ENCODE data around the gene EIF4ENIF1. TPM values are rescaled to one million over a fixed set of nuclear protein-coding genes. Genes with fewer than 3 reads are reported as not detected.
"Not testable (repeated sequence)": the region's sequence is repeated elsewhere in the genome, so short reads cannot be mapped to it uniquely, and the experiment has no call there.

EIF4ENIF1 gene
- total RNA-seq, 3 donors from 2014 or later (not counting 1 experiment from before 2014, with no cell fraction given) = 31.1 to 41.7 (median 41.2) TPM

DNA sequence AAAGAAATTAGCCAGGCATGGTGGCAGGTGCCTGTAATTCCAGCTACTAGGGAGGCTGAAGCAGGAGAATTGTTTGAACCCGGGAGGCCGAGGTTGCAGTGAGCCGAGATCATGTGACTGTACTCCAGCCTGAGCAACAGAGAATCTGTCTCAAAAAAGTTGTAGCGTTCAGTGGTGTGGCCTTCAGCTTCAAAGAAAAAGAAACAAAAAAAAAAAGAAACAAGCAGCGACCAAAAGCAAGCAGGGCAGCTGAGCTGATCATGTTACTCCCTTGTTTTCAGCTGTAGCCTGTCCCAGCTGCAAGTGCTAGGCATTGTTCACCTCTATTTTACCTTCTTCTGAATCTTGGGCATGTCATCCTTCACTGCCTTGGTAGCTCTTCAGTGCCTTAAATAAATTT is 43.7 kb upstream of the EIF4ENIF1 start:
- intact Hi-C loops (cut with micrococcal nuclease) = no loop called here
- ATAC-seq = no peak
- Histone ChIP-seq H3K36me3 (ENCODE audit: control insufficient read depth, insufficient read depth, low read length) (peaks cover 8% of the 10 kb centered on the region), H3K27me3 (ENCODE audit: control insufficient read depth, insufficient read depth, low read length) (no peaks in the 10 kb centered on the region), H3K27ac (ENCODE audit: low read length) (no peak overlapping the region), H3K9me3 (ENCODE audit: control insufficient read depth, insufficient read depth, low read length) (no peaks in the 10 kb centered on the region), H3K4me3 (ENCODE audit: low read length) (no peak overlapping the region), H3K4me1 (ENCODE audit: control insufficient read depth, insufficient read depth, low read length) (no peaks in the 10 kb centered on the region)
- Mint-ChIP-seq H3K4me3 (no peak overlapping the region), H3K36me3 (no peaks in the 10 kb centered on the region), H3K27me3 (ENCODE audit: low read depth in 2 of 2) (no peaks in the 10 kb centered on the region), H3K4me1 (peaks cover 24 to 26% of the 10 kb centered on the region in 2 donors), H3K27ac (peak overlapping the region; percentile 44 to 68), H3K9me3 (no peaks in the 10 kb centered on the region)
- TF ChIP-seq, protein P1, sequence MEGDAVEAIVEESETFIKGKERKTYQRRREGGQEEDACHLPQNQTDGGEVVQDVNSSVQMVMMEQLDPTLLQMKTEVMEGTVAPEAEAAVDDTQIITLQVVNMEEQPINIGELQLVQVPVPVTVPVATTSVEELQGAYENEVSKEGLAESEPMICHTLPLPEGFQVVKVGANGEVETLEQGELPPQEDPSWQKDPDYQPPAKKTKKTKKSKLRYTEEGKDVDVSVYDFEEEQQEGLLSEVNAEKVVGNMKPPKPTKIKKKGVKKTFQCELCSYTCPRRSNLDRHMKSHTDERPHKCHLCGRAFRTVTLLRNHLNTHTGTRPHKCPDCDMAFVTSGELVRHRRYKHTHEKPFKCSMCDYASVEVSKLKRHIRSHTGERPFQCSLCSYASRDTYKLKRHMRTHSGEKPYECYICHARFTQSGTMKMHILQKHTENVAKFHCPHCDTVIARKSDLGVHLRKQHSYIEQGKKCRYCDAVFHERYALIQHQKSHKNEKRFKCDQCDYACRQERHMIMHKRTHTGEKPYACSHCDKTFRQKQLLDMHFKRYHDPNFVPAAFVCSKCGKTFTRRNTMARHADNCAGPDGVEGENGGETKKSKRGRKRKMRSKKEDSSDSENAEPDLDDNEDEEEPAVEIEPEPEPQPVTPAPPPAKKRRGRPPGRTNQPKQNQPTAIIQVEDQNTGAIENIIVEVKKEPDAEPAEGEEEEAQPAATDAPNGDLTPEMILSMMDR (IDR thresholded peaks at IDR 0.05) = no peak
- WGBS (ENCODE audit: insufficient coverage) = 62% methylated on average over 5 of the region's 5 CpGs
- peak in 1 of 2 donors; percentile 17 for DNase-seq

DNA sequence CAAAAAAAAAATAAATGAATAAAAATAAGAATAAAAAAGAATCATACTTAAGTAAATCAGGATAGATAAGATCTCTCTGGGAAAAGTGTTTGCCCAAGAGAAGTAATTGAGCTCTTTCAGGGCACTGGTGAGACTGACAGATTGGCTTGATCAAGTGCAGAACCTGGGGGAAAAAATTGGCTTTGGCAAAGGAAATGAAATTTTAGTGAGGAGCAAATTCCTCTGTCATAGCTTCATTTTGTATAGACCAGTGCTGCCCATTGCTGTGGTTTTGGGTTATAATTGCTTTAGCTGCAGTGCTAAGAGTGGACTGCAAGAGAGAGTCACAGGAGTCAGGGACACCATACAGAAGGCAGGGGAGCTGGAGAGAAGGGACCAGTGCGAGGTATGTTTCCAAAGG is 42.4 kb upstream of the EIF4ENIF1 start:
- no peak overlapping the region for H3K4me3 ChIP-seq (ENCODE audit: low read length)
- intact Hi-C loops (cut with micrococcal nuclease) = no loop called here
- H3K4me1 ChIP-seq (ENCODE audit: control insufficient read depth, insufficient read depth, low read length) = no peaks in the 10 kb centered on the region
- H3K27ac ChIP-seq (ENCODE audit: low read length) = no peak overlapping the region
- 100% methylated on average over 1 of the region's 1 CpG for WGBS (ENCODE audit: insufficient coverage)
- H3K27me3 ChIP-seq (ENCODE audit: control insufficient read depth, insufficient read depth, low read length) = no peaks in the 10 kb centered on the region
- TF ChIP-seq, protein P1 (IDR thresholded peaks at IDR 0.05) = no peak
- no peak for DNase-seq
- Mint-ChIP-seq H3K9me3 (no peaks in the 10 kb centered on the region), H3K27ac (peak overlapping the region; percentile 44 to 68), H3K27me3 (ENCODE audit: low read depth in 2 of 2) (no peaks in the 10 kb centered on the region), H3K36me3 (no peaks in the 10 kb centered on the region), H3K4me3 (no peak overlapping the region), H3K4me1 (peaks cover 24 to 26% of the 10 kb centered on the region in 2 donors)
- H3K9me3 ChIP-seq (ENCODE audit: control insufficient read depth, insufficient read depth, low read length) = no peaks in the 10 kb centered on the region
- H3K36me3 ChIP-seq (ENCODE audit: control insufficient read depth, insufficient read depth, low read length) = peaks cover 8% of the 10 kb centered on the region
- ATAC-seq = no peak

DNA sequence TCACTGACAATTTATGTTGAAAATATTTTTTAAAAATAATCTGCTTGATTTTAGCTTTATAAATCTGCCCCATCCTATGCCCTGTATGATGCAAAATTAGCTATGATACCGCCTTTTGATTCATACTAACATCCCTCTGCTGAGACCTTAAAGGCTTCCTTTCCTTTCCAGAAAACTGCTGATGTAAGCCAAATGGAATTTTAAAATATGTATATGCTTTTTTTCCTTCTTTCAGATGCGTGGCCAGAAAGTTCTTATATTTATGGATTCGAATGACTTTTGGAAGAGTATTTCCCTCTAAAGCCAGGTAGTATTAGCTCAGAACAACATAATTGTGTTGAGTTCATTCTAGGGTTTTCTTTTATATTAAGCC is 41.2 kb upstream of the EIF4ENIF1 start:
- WGBS (ENCODE audit: insufficient coverage) = 100% methylated on average over 1 of the region's 3 CpGs
- ATAC-seq = no peak
- H3K27ac Mint-ChIP-seq = peak overlapping the region; percentile 64 to 77
- no peaks in the 10 kb centered on the region for H3K9me3 Mint-ChIP-seq
- no peak for DNase-seq
- Histone ChIP-seq H3K4me1 (ENCODE audit: control insufficient read depth, insufficient read depth, low read length) (no peaks in the 10 kb centered on the region), H3K36me3 (ENCODE audit: control insufficient read depth, insufficient read depth, low read length) (peaks cover 8% of the 10 kb centered on the region), H3K9me3 (ENCODE audit: control insufficient read depth, insufficient read depth, low read length) (no peaks in the 10 kb centered on the region), H3K4me3 (ENCODE audit: low read length) (no peak overlapping the region), H3K27ac (ENCODE audit: low read length) (no peak overlapping the region), H3K27me3 (ENCODE audit: control insufficient read depth, insufficient read depth, low read length) (no peaks in the 10 kb centered on the region)
- intact Hi-C loops (cut with micrococcal nuclease) = no loop called here
- H3K27me3 Mint-ChIP-seq (ENCODE audit: low read depth in 2 of 2) = no peaks in the 10 kb centered on the region
- H3K4me1 Mint-ChIP-seq = peaks cover 28 to 29% of the 10 kb centered on the region in 2 donors
- no peaks in the 10 kb centered on the region for H3K36me3 Mint-ChIP-seq
- no peak overlapping the region for H3K4me3 Mint-ChIP-seq
- TF ChIP-seq, protein P1 (IDR thresholded peaks at IDR 0.05) = no peak

DNA sequence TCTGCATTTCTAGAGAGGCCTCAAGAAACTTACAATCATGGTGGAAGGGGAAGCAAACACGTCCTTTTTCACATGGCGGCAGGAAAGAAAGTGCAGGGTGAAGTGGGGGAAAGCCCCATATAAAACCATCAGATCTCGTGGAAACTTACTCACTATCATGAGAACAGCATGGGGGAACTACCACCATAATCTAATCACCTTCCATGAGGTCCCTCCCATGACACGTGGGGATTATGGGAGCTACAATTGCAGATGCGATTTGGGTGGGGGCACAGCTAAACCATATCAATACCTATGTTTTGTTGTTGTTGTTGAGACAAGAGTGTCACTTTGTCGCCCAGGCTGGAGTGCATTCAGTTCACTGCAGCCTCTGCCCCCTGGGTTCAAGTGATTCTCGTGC is 36.6 kb upstream of the EIF4ENIF1 start:
- Mint-ChIP-seq H3K36me3 (no peaks in the 10 kb centered on the region), H3K4me1 (peaks cover 31 to 40% of the 10 kb centered on the region in 2 donors), H3K4me3 (peak overlapping the region; percentile 31), H3K27ac (peak overlapping the region in 1 of 2 donors; percentile 81), H3K27me3 (ENCODE audit: low read depth in 2 of 2) (no peaks in the 10 kb centered on the region), H3K9me3 (no peaks in the 10 kb centered on the region)
- DNase-seq (peak in 1 of 2 donors; percentile 46), ATAC-seq (peak in 2 of 3 donors; percentile 25 to 44)
- Histone ChIP-seq H3K4me3 (ENCODE audit: low read length) (no peak overlapping the region), H3K4me1 (ENCODE audit: control insufficient read depth, insufficient read depth, low read length) (peaks cover 13% of the 10 kb centered on the region), H3K27me3 (ENCODE audit: control insufficient read depth, insufficient read depth, low read length) (no peaks in the 10 kb centered on the region), H3K9me3 (ENCODE audit: control insufficient read depth, insufficient read depth, low read length) (no peaks in the 10 kb centered on the region), H3K27ac (ENCODE audit: low read length) (no peak overlapping the region), H3K36me3 (ENCODE audit: control insufficient read depth, insufficient read depth, low read length) (peaks cover 7% of the 10 kb centered on the region)
- WGBS (ENCODE audit: insufficient coverage) = 69% methylated on average over 5 of the region's 7 CpGs
- TF ChIP-seq, protein P1 (IDR thresholded peaks at IDR 0.05) = no peak
- intact Hi-C loops (cut with micrococcal nuclease) = loop anchor here (5.0 kb wide), 1 partner anchor 34 kb away; no protein-coding TSS in a partner anchor

DNA sequence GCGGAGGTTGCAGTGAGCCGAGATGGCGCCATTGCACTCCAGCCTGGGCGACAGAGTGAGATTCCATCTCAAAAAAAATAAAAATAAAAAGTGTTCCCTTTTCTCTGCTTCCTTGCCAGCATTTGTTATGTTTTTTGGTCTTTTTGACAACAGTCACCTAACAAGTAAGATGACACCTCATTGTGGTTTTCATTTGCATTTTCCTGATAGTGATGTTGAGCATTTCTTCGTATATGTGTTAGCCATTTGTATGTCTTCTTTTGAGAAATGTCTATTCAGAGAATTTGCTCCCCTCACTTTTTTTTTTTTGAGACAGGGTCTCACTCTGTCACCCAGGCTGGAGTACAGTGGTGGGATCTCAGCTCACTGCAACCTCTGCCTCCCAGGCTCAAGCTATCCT is 34.5 kb upstream of the EIF4ENIF1 start:
- not testable (repeated sequence) for H3K27me3 Mint-ChIP-seq (ENCODE audit: low read depth in 2 of 2); H3K27me3 ChIP-seq (ENCODE audit: control insufficient read depth, insufficient read depth, low read length); H3K9me3 ChIP-seq (ENCODE audit: control insufficient read depth, insufficient read depth, low read length); H3K4me3 ChIP-seq (ENCODE audit: low read length); H3K9me3 Mint-ChIP-seq; H3K36me3 Mint-ChIP-seq; H3K36me3 ChIP-seq (ENCODE audit: control insufficient read depth, insufficient read depth, low read length)
- Mint-ChIP-seq H3K4me3 (peak overlapping the region; percentile 77), H3K4me1 (peaks cover 28 to 29% of the 10 kb centered on the region in 2 donors), H3K27ac (peak overlapping the region; percentile 81 to 86)
- Histone ChIP-seq H3K27ac (ENCODE audit: low read length) (peak overlapping the region; percentile 38), H3K4me1 (ENCODE audit: control insufficient read depth, insufficient read depth, low read length) (peaks cover 13% of the 10 kb centered on the region)
- 53% methylated on average over 5 of the region's 5 CpGs for WGBS (ENCODE audit: insufficient coverage)
- DNase-seq (peak in 1 of 2 donors; percentile 37), ATAC-seq (peak; percentile 73 to 85 (median 79))
- intact Hi-C loops (cut with micrococcal nuclease) = loop anchor here (2.0 kb wide), 1 partner anchor 71 kb away; no protein-coding TSS in a partner anchor

Measured in natural killer cell (primary cell).